ENCODE measurements around the gene FAM163A. TPM values are rescaled to one million over a fixed set of nuclear protein-coding genes. Genes with fewer than 3 reads are reported as not detected.

FAM163A gene
- total RNA-seq, 1 experiment from 2014 or later = not detected

GRCh38 chr1:179813626-179814545 lies 70.8 kb downstream of the FAM163A start:
- ChIA-PET POLR2A (interaction anchor here (0.6 to 1.4 kb wide), 11 partner anchors 16 to 1265 kb away, joined by 3 to 19 read pairs (median 3); no protein-coding TSS in a partner anchor), CTCF (interaction anchor here (0.5 to 20.7 kb wide), 71 partner anchors 8 to 1452 kb away, joined by 3 to 2115 read pairs (median 5); partner anchors contain the start of genes FAM163A and TOR1AIP1)
- H3K4me3 Mint-ChIP-seq (ENCODE audit: unreplicated experiment) = peak overlapping the region; percentile 77
- no peak overlapping the region for H3K27ac Mint-ChIP-seq (ENCODE audit: low read depth, unreplicated experiment)
- no peak for DNase-seq (ENCODE audit: unreplicated experiment)
- peaks cover 29% of the 10 kb centered on the region for H3K4me1 Mint-ChIP-seq (ENCODE audit: insufficient read depth, unreplicated experiment)
- BruUV-seq (replicated peaks) = no TSS peak
- H3K36me3 Mint-ChIP-seq (ENCODE audit: insufficient read depth, unreplicated experiment) = peaks cover 5% of the 10 kb centered on the region
- H3K9me3 Mint-ChIP-seq (ENCODE audit: unreplicated experiment) = no peaks in the 10 kb centered on the region
- TF ChIP-seq CTCF (IDR thresholded peaks at IDR 0.05; ENCODE audit: unreplicated experiment) = no peak
- intact Hi-C loops (cut with micrococcal nuclease) = loop anchor here (1.0 to 2.0 kb wide), 3 partner anchors 108 to 735 kb away; no protein-coding TSS in a partner anchor
- H3K27me3 Mint-ChIP-seq (ENCODE audit: insufficient read depth, unreplicated experiment) = peaks cover 58% of the 10 kb centered on the region

GRCh38 chr1:179814546-179814838 lies 71.4 kb downstream of the FAM163A start:
- H3K36me3 Mint-ChIP-seq (ENCODE audit: insufficient read depth, unreplicated experiment) = peaks cover 5% of the 10 kb centered on the region
- peaks cover 29% of the 10 kb centered on the region for H3K4me1 Mint-ChIP-seq (ENCODE audit: insufficient read depth, unreplicated experiment)
- no TSS peak for BruUV-seq (replicated peaks)
- peak overlapping the region; percentile 77 for H3K4me3 Mint-ChIP-seq (ENCODE audit: unreplicated experiment)
- POLR2A ChIA-PET = interaction anchor here (0.6 to 1.4 kb wide), 13 partner anchors 8 to 520 kb away, joined by 3 to 19 read pairs (median 3); no protein-coding TSS in a partner anchor
- intact Hi-C loops (cut with micrococcal nuclease) = loop anchor here (1.0 to 2.0 kb wide), 3 partner anchors 108 to 736 kb away; no protein-coding TSS in a partner anchor
- H3K27ac Mint-ChIP-seq (ENCODE audit: low read depth, unreplicated experiment) = peak overlapping the region; percentile 4
- no peak for DNase-seq (ENCODE audit: unreplicated experiment)
- TF ChIP-seq CTCF (IDR thresholded peaks at IDR 0.05; ENCODE audit: unreplicated experiment) = no peak
- H3K9me3 Mint-ChIP-seq (ENCODE audit: unreplicated experiment) = no peaks in the 10 kb centered on the region
- peaks cover 57% of the 10 kb centered on the region for H3K27me3 Mint-ChIP-seq (ENCODE audit: insufficient read depth, unreplicated experiment)
- CTCF ChIA-PET = interaction anchor here (0.5 to 20.7 kb wide), 80 partner anchors 9 to 1451 kb away, joined by 3 to 2115 read pairs (median 4); partner anchors contain the start of genes FAM163A and TOR1AIP1

- H3K27ac Mint-ChIP-seq (ENCODE audit: low read depth, unreplicated experiment) = no peak overlapping the region
Measured at GRCh38 chr1:179815641-179816040, 72.5 kb downstream of the FAM163A start.

More at GRCh38 chr1:179815641-179816040, 72.5 kb downstream of the FAM163A start:
- ChIA-PET POLR2A (interaction anchor here (0.7 to 1.3 kb wide), 4 partner anchors 10 to 1517 kb away, joined by 3 to 5 read pairs (median 3); no protein-coding TSS in a partner anchor), CTCF (interaction anchor here (0.6 to 20.7 kb wide), 44 partner anchors 8 to 1371 kb away, joined by 3 to 2115 read pairs (median 8); partner anchors contain the start of gene FAM163A)
- H3K4me3 Mint-ChIP-seq (ENCODE audit: unreplicated experiment) = peak overlapping the region; percentile 77
- H3K27me3 Mint-ChIP-seq (ENCODE audit: insufficient read depth, unreplicated experiment) = peaks cover 45% of the 10 kb centered on the region
- peaks cover 20% of the 10 kb centered on the region for H3K4me1 Mint-ChIP-seq (ENCODE audit: insufficient read depth, unreplicated experiment)
- TF ChIP-seq CTCF (IDR thresholded peaks at IDR 0.05; ENCODE audit: unreplicated experiment) = no peak
- BruUV-seq (replicated peaks) = no TSS peak
- no peaks in the 10 kb centered on the region for H3K9me3 Mint-ChIP-seq (ENCODE audit: unreplicated experiment)
- DNase-seq (ENCODE audit: unreplicated experiment) = no peak
- H3K36me3 Mint-ChIP-seq (ENCODE audit: insufficient read depth, unreplicated experiment) = peaks cover 5% of the 10 kb centered on the region
- intact Hi-C loops (cut with micrococcal nuclease) = loop anchor here (2.0 kb wide), 2 partner anchors 563 to 737 kb away; no protein-coding TSS in a partner anchor

All from MCF 10A (cell line).